Thyroid gland (tissue), 4 donors: ENCODE data around the gene NCS1.

Source experiments
- CTCF ChIP-seq, 6 experiments: fragments of 200-600 bp in 3 of 6; fragments of 450-650 bp in 3 of 6; sonication (generic) in 3 of 6; IDR thresholded peaks; one replicate each; pipeline ENCODE4 v1.5.1; 2016 to 2019; ENCODE audit warnings: antibody characterized with exemption in 6 of 6, mild to moderate bottlenecking in 2 of 6, inconsistent platforms in 1 of 6, moderate library complexity in 1 of 6
- POLR2A ChIP-seq, 2 donors: fragments of 450-650 bp; IDR thresholded peaks; one replicate each; pipeline ENCODE4 v1.6.1; 2017; ENCODE audit warnings: antibody characterized with exemption in 2 of 2, mild to moderate bottlenecking in 2 of 2, moderate library complexity in 1 of 2

- TF ChIP-seq CTCF (IDR thresholded peaks at IDR 0.05) (no peak), POLR2A (IDR thresholded peaks at IDR 0.05) (no peak)
These were observed 4.3 kb upstream of the NCS1 start for GRCh38 chr9:130167927-130168326.
